Activated CD8-positive, alpha-beta T cell treated with anti-CD3 and anti-CD28 coated beads for 36 hours (primary cell): ENCODE results near the gene EYS. TPM values are rescaled to one million over a fixed set of nuclear protein-coding genes. Genes with fewer than 3 reads are reported as not detected.

Experiments used
- ATAC-seq: fragments of 200-7000 bp; cut with Tn5 transposase; one replicate; pipeline ENCODE4 v1.10.0; 2021; ENCODE audit warnings: mild to moderate bottlenecking, moderate library complexity
- CTCF ChIA-PET: fragments of 350-600 bp; sonication (Branson Sonifier 250); formaldehyde crosslinking; loops from one replicate; lab custom pipeline; 2021; ENCODE audit warnings: antibody characterized with exemption; lab: Charles Lee
- POLR2A ChIA-PET: fragments of 350-600 bp; sonication (Branson Sonifier 250); formaldehyde crosslinking; loops from one replicate; lab custom pipeline; 2021; ENCODE audit warnings: antibody characterized with exemption; lab: Charles Lee
- DNase-seq: peaks from one replicate; pipeline ENCODE4 v3.0.0-alpha.2; 2020
- H3K27ac Mint-ChIP-seq: one replicate; pipeline ENCODE4 v1.8.0; 2021; ENCODE audit warnings: mild to moderate bottlenecking, mixed read lengths
- H3K27me3 Mint-ChIP-seq: one replicate; pipeline ENCODE4 v1.8.0; 2021; ENCODE audit warnings: mixed read lengths
- H3K36me3 Mint-ChIP-seq: one replicate; pipeline ENCODE4 v1.8.0; 2021; ENCODE audit warnings: low read depth, mixed read lengths
- H3K4me1 Mint-ChIP-seq: one replicate; pipeline ENCODE4 v1.8.0; 2021; ENCODE audit warnings: low read depth, mixed read lengths
- H3K4me3 Mint-ChIP-seq: one replicate; pipeline ENCODE4 v1.8.0; 2021; ENCODE audit warnings: mild to moderate bottlenecking, moderate library complexity, mixed read lengths
- H3K9me3 Mint-ChIP-seq: one replicate; pipeline ENCODE4 v1.8.0; 2021; ENCODE audit warnings: mixed read lengths
- intact Hi-C: fragments of 100-400 bp; cut with micrococcal nuclease; formaldehyde crosslinking; loops from one replicate; pipeline ENCODE4 v1.10.0; 2022
- total RNA-seq, 2 experiments: library from RNA; stranded (reverse); gene quantifications; one replicate each; pipeline ENCODE4 v1.2.3, GENCODE V29; 2021
- TF ChIP-seq, protein P1 (sequence below): fragments of 200-600 bp; IDR thresholded peaks from one replicate; pipeline ENCODE4 v1.8.0; 2022; ENCODE audit warnings: antibody characterized with exemption, mild to moderate bottlenecking

The EYS gene
- total RNA-seq, 2 experiments from 2014 or later = not detected

DNA sequence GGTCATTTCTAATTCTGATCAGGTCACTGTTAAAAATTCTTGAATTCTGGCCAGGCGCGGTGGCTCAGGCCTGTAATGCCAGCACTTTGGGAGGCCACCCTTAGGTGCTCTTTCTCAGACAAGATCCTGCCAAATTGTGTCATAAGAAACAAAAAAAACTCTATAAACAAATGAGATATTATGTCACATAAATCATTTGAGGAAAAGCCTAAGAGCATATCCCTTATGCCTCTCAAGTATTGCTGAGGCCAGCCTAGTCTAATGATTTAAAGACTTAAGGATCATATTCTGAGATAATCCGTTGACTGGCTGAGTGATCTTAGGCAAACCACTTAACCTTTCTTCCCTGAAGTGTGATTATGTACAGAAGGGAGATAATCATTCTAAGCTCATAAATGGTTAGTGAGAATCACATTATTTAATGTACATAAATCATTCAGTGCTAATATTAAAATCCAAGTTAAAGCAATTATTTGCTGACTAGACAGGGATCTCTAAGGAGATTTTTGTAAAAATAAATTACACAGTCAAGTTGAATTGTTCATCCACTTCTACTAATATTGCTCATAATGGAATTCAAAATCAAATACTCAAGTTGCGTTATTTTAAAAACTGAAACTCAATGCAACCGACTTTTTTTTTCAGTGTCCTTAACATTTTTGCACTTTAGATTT, 1706.1 kb downstream of the EYS start:
- ChIA-PET CTCF (no interaction called here), POLR2A (no interaction called here)
- intact Hi-C loops = no loop called here
- ATAC-seq (no peak), DNase-seq (no peak)
- no peak overlapping the region for H3K4me3 Mint-ChIP-seq
- H3K9me3 Mint-ChIP-seq = peaks cover 7% of the 10 kb centered on the region
- H3K4me1 Mint-ChIP-seq = no peaks in the 10 kb centered on the region
- no peak overlapping the region for H3K27ac Mint-ChIP-seq
- TF ChIP-seq, protein P1, sequence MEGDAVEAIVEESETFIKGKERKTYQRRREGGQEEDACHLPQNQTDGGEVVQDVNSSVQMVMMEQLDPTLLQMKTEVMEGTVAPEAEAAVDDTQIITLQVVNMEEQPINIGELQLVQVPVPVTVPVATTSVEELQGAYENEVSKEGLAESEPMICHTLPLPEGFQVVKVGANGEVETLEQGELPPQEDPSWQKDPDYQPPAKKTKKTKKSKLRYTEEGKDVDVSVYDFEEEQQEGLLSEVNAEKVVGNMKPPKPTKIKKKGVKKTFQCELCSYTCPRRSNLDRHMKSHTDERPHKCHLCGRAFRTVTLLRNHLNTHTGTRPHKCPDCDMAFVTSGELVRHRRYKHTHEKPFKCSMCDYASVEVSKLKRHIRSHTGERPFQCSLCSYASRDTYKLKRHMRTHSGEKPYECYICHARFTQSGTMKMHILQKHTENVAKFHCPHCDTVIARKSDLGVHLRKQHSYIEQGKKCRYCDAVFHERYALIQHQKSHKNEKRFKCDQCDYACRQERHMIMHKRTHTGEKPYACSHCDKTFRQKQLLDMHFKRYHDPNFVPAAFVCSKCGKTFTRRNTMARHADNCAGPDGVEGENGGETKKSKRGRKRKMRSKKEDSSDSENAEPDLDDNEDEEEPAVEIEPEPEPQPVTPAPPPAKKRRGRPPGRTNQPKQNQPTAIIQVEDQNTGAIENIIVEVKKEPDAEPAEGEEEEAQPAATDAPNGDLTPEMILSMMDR = no peak
- H3K27me3 Mint-ChIP-seq = no peaks in the 10 kb centered on the region
- H3K36me3 Mint-ChIP-seq = no peaks in the 10 kb centered on the region

GRCh38 chr6:63999613-64000012, 1707.4 kb downstream of the EYS start:
- intact Hi-C loops = no loop called here
- Mint-ChIP-seq H3K4me1 (no peaks in the 10 kb centered on the region), H3K4me3 (no peak overlapping the region), H3K36me3 (no peaks in the 10 kb centered on the region), H3K27ac (no peak overlapping the region), H3K9me3 (peaks cover 6% of the 10 kb centered on the region), H3K27me3 (no peaks in the 10 kb centered on the region)
- TF ChIP-seq, protein P1 = no peak
- ChIA-PET CTCF (no interaction called here), POLR2A (no interaction called here)
- ATAC-seq = no peak
- no peak for DNase-seq

DNA sequence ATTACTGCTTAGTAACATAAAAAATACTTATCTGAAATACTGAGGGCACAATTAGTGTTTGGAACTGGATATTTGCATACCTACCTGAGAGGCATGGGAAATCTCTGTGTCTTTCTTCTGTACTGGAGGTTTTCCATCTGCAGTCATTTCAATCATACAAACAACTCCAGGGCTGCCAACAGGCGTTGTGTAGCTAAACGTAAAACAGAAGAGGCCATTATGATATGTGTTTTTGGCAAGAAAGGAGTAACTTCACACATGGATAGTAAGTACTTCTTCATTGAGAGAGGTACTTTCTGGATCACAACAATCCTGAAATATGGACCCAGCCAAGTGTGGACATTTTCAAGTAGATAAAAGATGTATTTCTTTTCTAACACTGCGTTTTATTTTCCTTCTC, 1708.0 kb downstream of the EYS start:
- H3K27ac Mint-ChIP-seq = no peak overlapping the region
- POLR2A ChIA-PET = no interaction called here
- CTCF ChIA-PET = no interaction called here
- no peak for DNase-seq
- ATAC-seq = no peak
- no peaks in the 10 kb centered on the region for H3K36me3 Mint-ChIP-seq
- H3K9me3 Mint-ChIP-seq = peaks cover 6% of the 10 kb centered on the region
- intact Hi-C loops = no loop called here
- H3K4me1 Mint-ChIP-seq = no peaks in the 10 kb centered on the region
- H3K27me3 Mint-ChIP-seq = no peaks in the 10 kb centered on the region
- TF ChIP-seq, protein P1 = no peak
- no peak overlapping the region for H3K4me3 Mint-ChIP-seq

DNA sequence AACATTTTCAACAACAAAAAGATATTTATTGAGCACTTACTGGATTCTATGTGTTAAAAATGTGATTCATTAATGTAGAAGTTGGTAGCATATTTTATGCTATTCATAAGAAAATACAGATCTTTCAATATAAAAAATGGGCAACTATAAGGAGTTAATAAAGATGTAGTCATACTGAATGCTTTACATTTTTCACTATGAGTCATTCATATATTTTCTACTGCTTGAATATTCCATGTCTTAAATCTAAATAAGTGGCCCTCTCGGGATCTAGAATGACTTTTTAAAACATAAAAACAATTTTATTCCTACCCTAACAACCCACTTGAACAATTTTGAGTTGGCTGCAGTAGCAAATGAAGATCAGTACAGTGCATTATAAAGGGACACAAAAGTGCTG, 1709.3 kb downstream of the EYS start:
- peaks cover 2% of the 10 kb centered on the region for H3K9me3 Mint-ChIP-seq
- H3K4me1 Mint-ChIP-seq = no peaks in the 10 kb centered on the region
- no peak for DNase-seq
- no peaks in the 10 kb centered on the region for H3K27me3 Mint-ChIP-seq
- no peak for ATAC-seq
- CTCF ChIA-PET = no interaction called here
- POLR2A ChIA-PET = no interaction called here
- no peak overlapping the region for H3K4me3 Mint-ChIP-seq
- no peak overlapping the region for H3K27ac Mint-ChIP-seq
- H3K36me3 Mint-ChIP-seq = no peaks in the 10 kb centered on the region
- TF ChIP-seq, protein P1 = no peak
- intact Hi-C loops = no loop called here

- ChIA-PET CTCF (no interaction called here), POLR2A (no interaction called here)
- Mint-ChIP-seq H3K27ac (no peak overlapping the region), H3K27me3 (no peaks in the 10 kb centered on the region), H3K9me3 (peaks cover 2% of the 10 kb centered on the region), H3K4me3 (no peak overlapping the region), H3K36me3 (no peaks in the 10 kb centered on the region), H3K4me1 (no peaks in the 10 kb centered on the region)
- intact Hi-C loops = no loop called here
- ATAC-seq = no peak
- DNase-seq = no peak
- TF ChIP-seq, protein P1 = no peak
These were observed 1709.8 kb downstream of the EYS start for GRCh38 chr6:63997221-63997620.
